Measurements from ENCODE around the gene HAUS8.

GRCh38 chr19:17075864-17076542 lies 751 bp upstream of the HAUS8 start:
- TF ChIP-seq CTCF (IDR thresholded peaks at IDR 0.05; ENCODE audit: control extremely low read depth in 1 of 3, insufficient read depth in 1 of 3, low read depth in 1 of 3, low read length in 3 of 3) (no peak), NRF1 (IDR thresholded peaks at IDR 0.05; ENCODE audit: low read depth, low read length) (no peak), RFX5 (IDR thresholded peaks at IDR 0.05; ENCODE audit: borderline replicate concordance, low read depth, low read length) (no peak), FOSL1 (IDR thresholded peaks at IDR 0.05; ENCODE audit: insufficient read depth, low read depth, low read length) (no peak), POLR2AphosphoS5 (IDR thresholded peaks at IDR 0.05; ENCODE audit: low read depth, low read length) (no peak), RNF2 (IDR thresholded peaks at IDR 0.05; ENCODE audit: borderline replicate concordance, low read depth, low read length, missing control alignments, poor library complexity, severe bottlenecking) (peak; percentile 32), PHF8 (conservative IDR thresholded peaks at IDR 0.05; ENCODE audit: low read depth, low read length) (no peak; the same call in none of the 2 replicates), ZNF274 (IDR thresholded peaks at IDR 0.05; ENCODE audit: borderline replicate concordance, extremely low read depth, low read length) (no peak), POLR2A (IDR thresholded peaks at IDR 0.05; ENCODE audit: control extremely low read depth in 1 of 2, low read depth in 2 of 2, low read length in 2 of 2) (no peak), ATF2 (IDR thresholded peaks at IDR 0.05; ENCODE audit: low read length) (no peak), KDM1A (IDR thresholded peaks at IDR 0.05; ENCODE audit: borderline replicate concordance, low read length) (no peak), YY1 (IDR thresholded peaks at IDR 0.05; ENCODE audit: low read depth, low read length) (peak; percentile 6; the same call in 1 of the 2 replicates)

Measured in H1 (cell line).